ENCODE measurements around the gene CHAF1B.

DNA sequence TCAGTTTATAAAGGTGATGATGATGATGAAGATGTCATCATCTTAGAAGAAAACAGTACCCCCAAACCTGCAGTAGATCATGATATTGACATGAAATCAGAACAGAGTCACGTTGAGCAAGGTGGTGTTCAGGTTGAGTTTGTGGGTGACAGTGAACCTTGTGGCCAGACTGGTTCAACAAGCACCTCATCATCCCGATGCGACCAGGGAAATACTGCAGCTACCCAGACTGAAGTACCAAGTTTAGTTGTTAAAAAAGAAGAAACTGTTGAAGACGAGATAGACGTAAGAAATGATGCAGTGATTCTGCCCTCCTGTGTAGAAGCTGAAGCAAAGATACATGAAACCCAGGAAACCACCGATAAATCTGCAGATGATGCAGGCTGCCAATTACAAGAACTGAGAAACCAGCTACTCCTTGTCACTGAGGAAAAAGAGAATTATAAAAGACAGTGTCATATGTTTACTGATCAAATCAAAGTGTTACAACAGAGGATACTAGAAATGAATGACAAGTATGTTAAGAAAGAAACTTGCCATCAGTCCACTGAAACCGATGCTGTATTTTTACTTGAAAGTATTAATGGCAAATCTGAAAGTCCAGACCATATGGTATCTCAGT, 16.0 kb upstream of the CHAF1B start:
- TF ChIP-seq POLR2A (IDR thresholded peaks at IDR 0.05; ENCODE audit: low read depth, low read length) (no peak), POLR2AphosphoS5 (IDR thresholded peaks at IDR 0.05; ENCODE audit: low read depth, low read length) (no peak), TAF1 (IDR thresholded peaks at IDR 0.05; ENCODE audit: borderline replicate concordance, low read depth, low read length) (no peak)

All from GM12892 (cell line).